Upper lobe of left lung (tissue), 4 donors: Measurements from ENCODE around the gene GLYR1.

Experiments used
- CTCF ChIP-seq, 6 experiments: fragments of 450-650 bp in 4 of 6; fragments of 200-600 bp in 2 of 6; sonication (generic) in 2 of 6; IDR thresholded peaks; one replicate each; pipeline ENCODE4 v1.5.1; 2016 to 2019; ENCODE audit warnings: antibody characterized with exemption in 6 of 6
- EP300 ChIP-seq, 4 donors: sonication (generic); formaldehyde crosslinking; IDR thresholded peaks; one replicate each; pipeline ENCODE4 v1.5.1; 2017; ENCODE audit warnings: antibody characterized with exemption in 4 of 4, control low read depth in 2 of 4
- POLR2A ChIP-seq, 4 donors: fragments of 450-650 bp; IDR thresholded peaks; one replicate each; pipeline ENCODE4 v1.5.1; 2016 to 2017; ENCODE audit warnings: antibody characterized with exemption in 4 of 4, mild to moderate bottlenecking in 2 of 4
- POLR2AphosphoS5 ChIP-seq, 2 donors: sonication (generic); formaldehyde crosslinking; IDR thresholded peaks; one replicate each; pipeline ENCODE4 v1.5.1; 2017; ENCODE audit warnings: antibody characterized with exemption in 2 of 2

GRCh38 chr16:4762205-4762604 is 84.9 kb downstream of the GLYR1 start:
- no peak for TF ChIP-seq CTCF (IDR thresholded peaks at IDR 0.05)
- TF ChIP-seq EP300 (IDR thresholded peaks at IDR 0.05): no peak
- no peak for TF ChIP-seq POLR2A (IDR thresholded peaks at IDR 0.05)
- no peak for TF ChIP-seq POLR2AphosphoS5 (IDR thresholded peaks at IDR 0.05)
